Suprapubic skin (tissue), 4 donors: ENCODE data around the gene FARS2.

ENCODE experiments used
- CTCF ChIP-seq, 2 donors: fragments of 200-600 bp in 1 of 2; fragments of 450-650 bp in 1 of 2; sonication (generic) in 1 of 2; IDR thresholded peaks; one replicate each; pipeline ENCODE4 v1.5.1; 2016 to 2019; ENCODE audit warnings: antibody characterized with exemption in 2 of 2, mild to moderate bottlenecking in 1 of 2, moderate library complexity in 1 of 2
- EP300 ChIP-seq: sonication (generic); formaldehyde crosslinking; IDR thresholded peaks from one replicate; pipeline ENCODE4 v1.6.1; 2017; ENCODE audit warnings: antibody characterized with exemption
- POLR2AphosphoS5 ChIP-seq, 3 donors: sonication (generic); formaldehyde crosslinking; IDR thresholded peaks; one replicate each; pipeline ENCODE4 v1.6.1; 2017; ENCODE audit warnings: antibody characterized with exemption in 3 of 3

- TF ChIP-seq CTCF (IDR thresholded peaks at IDR 0.05), result peak in 1 of 2 donors; percentile 40
- peak in 1 of 3 donors; percentile 71 for TF ChIP-seq POLR2AphosphoS5 (IDR thresholded peaks at IDR 0.05)
- TF ChIP-seq EP300, result no peak
Observed at GRCh38 chr6:5260661-5261544, at the start of gene FARS2, which contains the start of gene LYRM4.
